Measurements from ENCODE around the gene ALS2.

Gene ALS2

GRCh38 chr2:201780674-201781493 lies at the start of gene ALS2:
ALS2 (minus strand) TSS chr2:201780933; CDS start chr2:201768885, 12,048 bp downstream.
- Histone ChIP-seq H3K27ac (peak within 1 kb of the TSS; percentile 74), H3K79me2 (peaks cover 32% of the 10 kb centered on the region), H2AFZ (peak within 1 kb of the TSS; percentile 88), H3K36me3 (ENCODE audit: control insufficient read depth, insufficient read depth, low read length) (no peaks in the 10 kb centered on the region), H3K9me3 (ENCODE audit: control insufficient read depth, low read length) (no peaks in the 10 kb centered on the region), H3K9ac (peak within 1 kb of the TSS; percentile 40), H3K4me3 (ENCODE audit: low read depth, low read length) (peak within 1 kb of the TSS; percentile 65), H3K4me2 (ENCODE audit: low read length) (peak within 1 kb of the TSS; percentile 82), H3K4me1 (peaks cover 2% of the 10 kb centered on the region), H3K27me3 (ENCODE audit: control insufficient read depth, insufficient read depth, low read length) (no peaks in the 10 kb centered on the region)
- TF ChIP-seq, protein P1, sequence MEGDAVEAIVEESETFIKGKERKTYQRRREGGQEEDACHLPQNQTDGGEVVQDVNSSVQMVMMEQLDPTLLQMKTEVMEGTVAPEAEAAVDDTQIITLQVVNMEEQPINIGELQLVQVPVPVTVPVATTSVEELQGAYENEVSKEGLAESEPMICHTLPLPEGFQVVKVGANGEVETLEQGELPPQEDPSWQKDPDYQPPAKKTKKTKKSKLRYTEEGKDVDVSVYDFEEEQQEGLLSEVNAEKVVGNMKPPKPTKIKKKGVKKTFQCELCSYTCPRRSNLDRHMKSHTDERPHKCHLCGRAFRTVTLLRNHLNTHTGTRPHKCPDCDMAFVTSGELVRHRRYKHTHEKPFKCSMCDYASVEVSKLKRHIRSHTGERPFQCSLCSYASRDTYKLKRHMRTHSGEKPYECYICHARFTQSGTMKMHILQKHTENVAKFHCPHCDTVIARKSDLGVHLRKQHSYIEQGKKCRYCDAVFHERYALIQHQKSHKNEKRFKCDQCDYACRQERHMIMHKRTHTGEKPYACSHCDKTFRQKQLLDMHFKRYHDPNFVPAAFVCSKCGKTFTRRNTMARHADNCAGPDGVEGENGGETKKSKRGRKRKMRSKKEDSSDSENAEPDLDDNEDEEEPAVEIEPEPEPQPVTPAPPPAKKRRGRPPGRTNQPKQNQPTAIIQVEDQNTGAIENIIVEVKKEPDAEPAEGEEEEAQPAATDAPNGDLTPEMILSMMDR (IDR thresholded peaks at IDR 0.05): no peak

DNA sequence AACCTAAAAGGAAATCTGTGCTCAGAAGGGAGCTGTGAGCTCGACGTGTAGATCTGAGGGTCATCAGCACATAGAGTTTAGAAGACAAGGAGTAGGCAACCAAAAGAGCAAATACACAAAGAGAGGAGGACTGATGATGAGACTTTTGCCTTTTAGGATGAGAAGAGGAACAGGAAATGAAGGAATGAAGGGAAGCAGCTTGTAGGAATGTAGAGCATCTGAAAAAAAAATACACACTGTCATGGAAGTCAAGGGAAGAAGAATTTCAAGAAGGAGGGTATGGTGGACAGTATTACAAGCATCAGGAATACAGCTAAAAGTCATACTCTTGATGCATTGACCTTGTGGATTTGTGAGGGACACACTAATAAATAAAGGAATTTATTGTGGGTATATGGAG lies 47.5 kb upstream of the ALS2 start:
- Histone ChIP-seq H3K9ac (no peak overlapping the region), H3K79me2 (no peaks in the 10 kb centered on the region), H2AFZ (no peak overlapping the region), H3K9me3 (ENCODE audit: control insufficient read depth, low read length) (no peaks in the 10 kb centered on the region), H3K4me1 (no peaks in the 10 kb centered on the region), H3K27me3 (ENCODE audit: control insufficient read depth, insufficient read depth, low read length) (no peaks in the 10 kb centered on the region), H3K36me3 (ENCODE audit: control insufficient read depth, insufficient read depth, low read length) (no peaks in the 10 kb centered on the region), H3K4me3 (ENCODE audit: low read depth, low read length) (no peak overlapping the region), H3K4me2 (ENCODE audit: low read length) (no peak overlapping the region), H3K27ac (no peak overlapping the region)
- TF ChIP-seq, protein P1 (IDR thresholded peaks at IDR 0.05): no peak

DNA sequence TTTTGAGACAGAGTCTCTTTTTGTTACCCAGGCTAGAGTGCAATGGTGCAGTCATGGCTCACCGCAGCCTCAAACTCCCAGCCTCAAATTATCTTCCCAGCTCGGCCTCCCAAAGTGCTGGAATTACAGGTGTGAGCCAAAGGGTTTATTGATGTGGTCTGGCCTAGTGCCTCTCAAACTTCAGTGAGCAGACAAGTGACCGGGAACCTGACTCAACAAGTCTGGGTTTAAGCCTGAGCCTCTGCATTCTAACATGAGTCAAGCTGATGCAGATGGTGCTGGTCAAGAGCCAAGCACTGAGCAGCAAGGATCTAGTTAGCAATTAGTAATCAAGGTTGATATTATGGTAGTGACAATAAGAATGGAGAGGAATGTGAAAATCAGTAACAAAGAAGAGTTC lies 46.9 kb upstream of the ALS2 start:
- Histone ChIP-seq H3K9me3 (ENCODE audit: control insufficient read depth, low read length) (no peaks in the 10 kb centered on the region), H3K9ac (no peak overlapping the region), H3K27me3 (ENCODE audit: control insufficient read depth, insufficient read depth, low read length) (no peaks in the 10 kb centered on the region), H3K4me3 (ENCODE audit: low read depth, low read length) (no peak overlapping the region), H3K27ac (no peak overlapping the region), H2AFZ (no peak overlapping the region), H3K79me2 (no peaks in the 10 kb centered on the region), H3K4me2 (ENCODE audit: low read length) (no peak overlapping the region), H3K36me3 (ENCODE audit: control insufficient read depth, insufficient read depth, low read length) (no peaks in the 10 kb centered on the region), H3K4me1 (no peaks in the 10 kb centered on the region)
- TF ChIP-seq, protein P1 (IDR thresholded peaks at IDR 0.05): no peak

GRCh38 chr2:201824212-201824611 lies 43.5 kb upstream of the ALS2 start:
- no peaks in the 10 kb centered on the region for H3K4me1 ChIP-seq
- H3K27me3 ChIP-seq (ENCODE audit: control insufficient read depth, insufficient read depth, low read length): no peaks in the 10 kb centered on the region
- no peak overlapping the region for H3K27ac ChIP-seq
- no peak overlapping the region for H3K9ac ChIP-seq
- H3K9me3 ChIP-seq (ENCODE audit: control insufficient read depth, low read length): no peaks in the 10 kb centered on the region
- H3K4me3 ChIP-seq (ENCODE audit: low read depth, low read length): no peak overlapping the region
- no peaks in the 10 kb centered on the region for H3K79me2 ChIP-seq
- H3K36me3 ChIP-seq (ENCODE audit: control insufficient read depth, insufficient read depth, low read length): no peaks in the 10 kb centered on the region
- H2AFZ ChIP-seq: no peak overlapping the region
- no peak overlapping the region for H3K4me2 ChIP-seq (ENCODE audit: low read length)
- TF ChIP-seq, protein P1 (IDR thresholded peaks at IDR 0.05): no peak

GRCh38 chr2:201821080-201821479 lies 40.3 kb upstream of the ALS2 start:
- no peak overlapping the region for H3K4me3 ChIP-seq (ENCODE audit: low read depth, low read length)
- H3K4me2 ChIP-seq (ENCODE audit: low read length): no peak overlapping the region
- H3K79me2 ChIP-seq: no peaks in the 10 kb centered on the region
- H3K27ac ChIP-seq: no peak overlapping the region
- no peaks in the 10 kb centered on the region for H3K9me3 ChIP-seq (ENCODE audit: control insufficient read depth, low read length)
- TF ChIP-seq, protein P1 (IDR thresholded peaks at IDR 0.05): no peak
- H3K9ac ChIP-seq: no peak overlapping the region
- H3K27me3 ChIP-seq (ENCODE audit: control insufficient read depth, insufficient read depth, low read length): no peaks in the 10 kb centered on the region
- no peaks in the 10 kb centered on the region for H3K4me1 ChIP-seq
- H3K36me3 ChIP-seq (ENCODE audit: control insufficient read depth, insufficient read depth, low read length): no peaks in the 10 kb centered on the region
- H2AFZ ChIP-seq: no peak overlapping the region
